Gastrocnemius medialis (tissue), 4 donors: ENCODE data around the gene KDM4B.

Experiments
- POLR2A ChIP-seq, 2 donors: fragments of 450-650 bp; IDR thresholded peaks; one replicate each; pipeline ENCODE4 v1.6.1; 2017; ENCODE audit warnings: antibody characterized with exemption in 2 of 2, mild to moderate bottlenecking in 2 of 2, moderate library complexity in 2 of 2
- TF ChIP-seq, protein P1 (sequence below), 5 experiments: fragments of 450-650 bp in 3 of 5; fragments of 200-600 bp in 2 of 5; sonication (generic) in 2 of 5; IDR thresholded peaks in 4 of 5; conservative IDR thresholded peaks in 1 of 5; 1 replicate in 4 of 5; 2 replicates in 1 of 5; pipeline ENCODE4 v1.5.1; 2016 to 2019; ENCODE audit warnings: antibody characterized with exemption in 5 of 5, mild to moderate bottlenecking in 3 of 5, moderate library complexity in 3 of 5

DNA sequence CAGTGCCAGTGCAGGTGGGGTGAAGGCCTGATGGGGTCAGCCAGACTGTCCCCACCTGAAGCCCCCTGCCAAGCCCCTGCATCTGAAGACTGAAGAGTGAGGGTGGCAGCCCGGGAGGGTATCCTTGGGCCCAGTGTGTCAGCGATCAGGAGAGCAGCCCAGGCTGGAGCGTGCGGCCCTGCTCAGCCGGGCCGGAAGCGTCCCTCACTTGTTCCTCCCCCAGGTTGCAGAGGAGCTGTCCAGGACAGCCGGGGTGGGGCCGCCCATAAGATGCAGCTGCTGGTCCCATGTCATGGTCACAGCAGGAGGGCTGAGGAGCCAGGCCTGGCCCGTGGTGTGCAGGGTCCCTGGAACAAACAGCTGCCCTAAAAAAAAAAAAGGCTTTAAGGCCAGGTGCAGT, 55.4 kb downstream of the KDM4B start:
- TF ChIP-seq, protein P1, sequence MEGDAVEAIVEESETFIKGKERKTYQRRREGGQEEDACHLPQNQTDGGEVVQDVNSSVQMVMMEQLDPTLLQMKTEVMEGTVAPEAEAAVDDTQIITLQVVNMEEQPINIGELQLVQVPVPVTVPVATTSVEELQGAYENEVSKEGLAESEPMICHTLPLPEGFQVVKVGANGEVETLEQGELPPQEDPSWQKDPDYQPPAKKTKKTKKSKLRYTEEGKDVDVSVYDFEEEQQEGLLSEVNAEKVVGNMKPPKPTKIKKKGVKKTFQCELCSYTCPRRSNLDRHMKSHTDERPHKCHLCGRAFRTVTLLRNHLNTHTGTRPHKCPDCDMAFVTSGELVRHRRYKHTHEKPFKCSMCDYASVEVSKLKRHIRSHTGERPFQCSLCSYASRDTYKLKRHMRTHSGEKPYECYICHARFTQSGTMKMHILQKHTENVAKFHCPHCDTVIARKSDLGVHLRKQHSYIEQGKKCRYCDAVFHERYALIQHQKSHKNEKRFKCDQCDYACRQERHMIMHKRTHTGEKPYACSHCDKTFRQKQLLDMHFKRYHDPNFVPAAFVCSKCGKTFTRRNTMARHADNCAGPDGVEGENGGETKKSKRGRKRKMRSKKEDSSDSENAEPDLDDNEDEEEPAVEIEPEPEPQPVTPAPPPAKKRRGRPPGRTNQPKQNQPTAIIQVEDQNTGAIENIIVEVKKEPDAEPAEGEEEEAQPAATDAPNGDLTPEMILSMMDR (IDR thresholded peaks at IDR 0.05 in 4 of 5, conservative IDR thresholded peaks at IDR 0.05 in 1 of 5), result no peak
- peak; percentile 19 to 36 for TF ChIP-seq POLR2A (IDR thresholded peaks at IDR 0.05)
